GM12878 (cell line): ENCODE results near the gene TOLLIP.

ENCODE experiments used
- CHD4 ChIP-seq: fragments of 200-600 bp; sonication (generic); IDR thresholded peaks from 2 replicates; pipeline ENCODE4 v1.6.1; 2016; ENCODE audit warnings: mild to moderate bottlenecking
- EGR1 ChIP-seq, 2 experiments: IDR thresholded peaks; 1 replicate in 1 of 2; 2 replicates in 1 of 2; pipeline ENCODE4 v1.6.1; 2011 to 2012; ENCODE audit warnings: low read depth in 2 of 2, low read length in 2 of 2, borderline replicate concordance in 1 of 2, mild to moderate bottlenecking in 1 of 2, moderate library complexity in 1 of 2
- EP300 ChIP-seq, 2 experiments: fragments of 150-350 bp in 1 of 2; IDR thresholded peaks; 2 replicates each; pipeline ENCODE4 v1.6.1; 2011 to 2012; ENCODE audit warnings: low read depth in 2 of 2, low read length in 2 of 2, borderline replicate concordance in 1 of 2, improper control_type of control experiment in 1 of 2, inconsistent platforms in 1 of 2; ENCODE audit not compliant: control insufficient read depth in 1 of 2
- JUND ChIP-seq: IDR thresholded peaks from 2 replicates; pipeline ENCODE4 v1.6.1; 2012; ENCODE audit warnings: low read depth, mild to moderate bottlenecking, low read length, improper control_type of control experiment, moderate library complexity
- RBBP5 ChIP-seq: fragments of 200-600 bp; sonication (generic); conservative IDR thresholded peaks from 2 replicates; pipeline ENCODE4 v1.6.1; 2016
- STAT3 ChIP-seq: IDR thresholded peaks from 2 replicates; pipeline ENCODE4 v1.6.1; 2011; ENCODE audit warnings: low read depth, low read length, improper control_type of control experiment
- TF ChIP-seq, protein P1 (sequence below), 3 experiments: IDR thresholded peaks in 2 of 3; conservative IDR thresholded peaks in 1 of 3; 2 replicates each; pipeline ENCODE4 v1.5.1; 2011; ENCODE audit warnings: low read depth in 3 of 3, low read length in 3 of 3, mild to moderate bottlenecking in 3 of 3, control low read depth in 2 of 3, moderate library complexity in 2 of 3, inconsistent platforms in 1 of 3, mixed read lengths in 1 of 3; ENCODE audit not compliant: control insufficient read depth in 2 of 3, insufficient read depth in 1 of 3; ENCODE audit errors: extremely low read depth in 1 of 3
- TF ChIP-seq, protein P2 (sequence below): IDR thresholded peaks from 2 replicates; pipeline ENCODE4 v1.6.1; 2011; ENCODE audit warnings: low read depth, mild to moderate bottlenecking, low read length, moderate library complexity, borderline replicate concordance; ENCODE audit errors: extremely low read depth

DNA sequence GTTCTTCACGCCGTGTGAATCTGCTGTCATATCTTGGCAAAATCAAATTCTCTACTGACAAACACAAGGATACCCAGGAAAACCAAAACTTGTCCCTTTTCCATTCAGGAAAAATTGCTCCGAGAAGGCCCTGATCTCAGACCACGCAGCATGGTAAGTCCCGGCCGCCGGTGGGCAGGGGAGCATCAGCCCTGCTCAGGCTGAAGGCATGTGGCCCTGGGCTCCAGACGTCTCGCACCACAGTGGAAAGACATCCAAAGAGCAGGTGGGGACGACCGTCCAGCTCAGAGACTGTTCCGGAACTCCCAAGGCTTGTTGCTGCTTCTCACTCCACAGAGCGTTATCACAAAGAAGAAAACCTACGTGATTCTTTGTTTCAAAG lies 29.8 kb downstream of the TOLLIP start:
- TF ChIP-seq STAT3 (no peak), EGR1 (IDR thresholded peaks at IDR 0.05; ENCODE audit: borderline replicate concordance in 1 of 2, low read depth in 2 of 2, low read length in 2 of 2) (no peak), CHD4 (no peak), EP300 (IDR thresholded peaks at IDR 0.05; ENCODE audit: borderline replicate concordance in 1 of 2, control insufficient read depth in 1 of 2, low read depth in 2 of 2, low read length in 2 of 2) (no peak), JUND (no peak), RBBP5 (no peak)
- TF ChIP-seq, protein P1, sequence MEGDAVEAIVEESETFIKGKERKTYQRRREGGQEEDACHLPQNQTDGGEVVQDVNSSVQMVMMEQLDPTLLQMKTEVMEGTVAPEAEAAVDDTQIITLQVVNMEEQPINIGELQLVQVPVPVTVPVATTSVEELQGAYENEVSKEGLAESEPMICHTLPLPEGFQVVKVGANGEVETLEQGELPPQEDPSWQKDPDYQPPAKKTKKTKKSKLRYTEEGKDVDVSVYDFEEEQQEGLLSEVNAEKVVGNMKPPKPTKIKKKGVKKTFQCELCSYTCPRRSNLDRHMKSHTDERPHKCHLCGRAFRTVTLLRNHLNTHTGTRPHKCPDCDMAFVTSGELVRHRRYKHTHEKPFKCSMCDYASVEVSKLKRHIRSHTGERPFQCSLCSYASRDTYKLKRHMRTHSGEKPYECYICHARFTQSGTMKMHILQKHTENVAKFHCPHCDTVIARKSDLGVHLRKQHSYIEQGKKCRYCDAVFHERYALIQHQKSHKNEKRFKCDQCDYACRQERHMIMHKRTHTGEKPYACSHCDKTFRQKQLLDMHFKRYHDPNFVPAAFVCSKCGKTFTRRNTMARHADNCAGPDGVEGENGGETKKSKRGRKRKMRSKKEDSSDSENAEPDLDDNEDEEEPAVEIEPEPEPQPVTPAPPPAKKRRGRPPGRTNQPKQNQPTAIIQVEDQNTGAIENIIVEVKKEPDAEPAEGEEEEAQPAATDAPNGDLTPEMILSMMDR (IDR thresholded peaks at IDR 0.05 in 2 of 3, conservative IDR thresholded peaks at IDR 0.05 in 1 of 3; ENCODE audit: control insufficient read depth in 2 of 3, extremely low read depth in 1 of 3, insufficient read depth in 1 of 3, low read depth in 3 of 3, low read length in 3 of 3): no peak
- TF ChIP-seq, protein P2, sequence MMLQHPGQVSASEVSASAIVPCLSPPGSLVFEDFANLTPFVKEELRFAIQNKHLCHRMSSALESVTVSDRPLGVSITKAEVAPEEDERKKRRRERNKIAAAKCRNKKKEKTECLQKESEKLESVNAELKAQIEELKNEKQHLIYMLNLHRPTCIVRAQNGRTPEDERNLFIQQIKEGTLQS: no peak
